GM18520 (cell line): Measurements from ENCODE around the gene RFX7.
"Not testable (repeated sequence)": the region's sequence is repeated elsewhere in the genome, so short reads cannot be mapped to it uniquely, and the experiment has no call there.

Experiments
- ATAC-seq: cut with Tn5 transposase; IDR thresholded peaks from one replicate; pipeline ENCODE4 v1.9.1; 2021; ENCODE audit not compliant: unreplicated experiment

RFX7 gene

GRCh38 chr15:56243163-56244037, at the start of gene RFX7:
TSS of gene RFX7 (minus strand) at chr15:56243879. CDS start at chr15:56243285, 594 bp downstream.
- peak; percentile 40 for ATAC-seq

DNA sequence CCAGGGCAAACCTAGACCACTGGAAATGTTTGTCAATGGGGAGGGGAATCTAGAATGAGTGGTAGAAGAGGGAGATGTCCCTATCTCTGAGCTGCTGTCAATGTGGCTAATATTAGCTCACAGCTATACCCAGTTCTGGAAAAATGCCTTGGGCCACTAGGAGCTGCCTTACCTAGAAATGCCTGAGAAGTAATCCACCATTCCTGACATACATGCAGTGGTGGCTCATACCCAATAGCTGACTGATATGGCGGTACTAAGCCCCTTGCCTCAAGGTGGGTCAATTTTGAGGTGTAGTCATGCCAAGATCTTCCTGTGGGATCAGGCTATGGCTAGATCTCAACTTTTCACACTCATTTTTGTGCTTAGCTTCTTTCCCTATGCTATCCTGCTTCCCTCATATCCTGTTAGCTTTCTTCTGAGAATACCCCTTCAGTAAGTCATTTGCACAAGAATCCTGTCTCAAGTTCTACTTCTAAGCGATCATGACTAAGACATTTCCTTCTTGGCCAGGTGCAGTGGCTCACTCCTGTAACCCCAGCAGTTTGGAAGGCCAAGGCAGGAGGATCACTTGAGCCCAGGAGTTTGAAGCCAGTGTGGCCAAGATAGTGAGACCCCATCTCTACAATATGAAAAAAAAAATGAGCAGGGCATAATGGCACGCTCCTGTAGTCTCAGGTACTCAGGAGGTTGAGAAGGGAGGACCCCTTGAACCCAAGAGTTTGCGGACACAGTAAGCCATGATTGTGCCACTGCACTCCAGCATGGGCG, 49.1 kb upstream of the RFX7 start:
- ATAC-seq: no peak

DNA sequence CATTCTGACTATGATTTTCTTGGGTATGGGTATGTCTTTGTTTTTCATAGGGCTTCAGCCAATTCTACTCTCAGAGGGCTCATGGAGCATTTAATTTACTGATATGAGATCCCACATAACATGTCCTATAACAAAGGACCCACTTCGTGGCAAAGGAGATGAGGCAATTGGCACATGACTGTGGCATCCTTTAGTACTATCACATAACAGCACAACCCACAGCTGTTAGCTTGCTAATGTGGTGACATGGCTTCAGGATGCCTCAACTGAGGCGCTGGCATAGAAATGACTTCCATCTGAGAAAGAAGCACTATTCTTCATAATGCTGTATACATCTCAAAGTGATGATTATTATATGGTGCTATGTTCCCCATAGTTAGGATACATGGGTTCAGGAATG, 48.1 kb upstream of the RFX7 start:
- no peak for ATAC-seq

- no peak for ATAC-seq
Observed at GRCh38 chr15:56286213-56286612, 42.5 kb upstream of the RFX7 start.

GRCh38 chr15:56281145-56281544, 37.5 kb upstream of the RFX7 start:
- ATAC-seq: no peak

GRCh38 chr15:56273724-56274123, 30.0 kb upstream of the RFX7 start:
- no peak for ATAC-seq

DNA sequence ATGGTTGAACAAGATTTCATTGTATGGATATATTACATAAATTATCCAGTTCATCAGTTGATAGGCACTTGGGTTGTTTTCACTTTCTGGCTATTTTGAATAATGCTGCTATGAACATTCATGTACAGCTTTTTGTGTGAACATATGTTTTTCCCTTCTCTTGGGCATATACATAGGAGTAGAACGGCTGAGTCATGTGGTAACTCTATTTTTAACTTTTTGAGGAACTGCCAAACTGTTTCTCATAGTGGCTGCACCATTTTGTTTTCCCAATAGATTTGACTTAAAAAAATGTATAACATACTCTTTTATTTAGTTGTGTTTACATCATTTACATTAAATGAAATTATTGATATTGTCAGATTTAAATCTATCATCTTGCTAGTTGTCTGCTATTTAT, 28.8 kb upstream of the RFX7 start:
- ATAC-seq: no peak

DNA sequence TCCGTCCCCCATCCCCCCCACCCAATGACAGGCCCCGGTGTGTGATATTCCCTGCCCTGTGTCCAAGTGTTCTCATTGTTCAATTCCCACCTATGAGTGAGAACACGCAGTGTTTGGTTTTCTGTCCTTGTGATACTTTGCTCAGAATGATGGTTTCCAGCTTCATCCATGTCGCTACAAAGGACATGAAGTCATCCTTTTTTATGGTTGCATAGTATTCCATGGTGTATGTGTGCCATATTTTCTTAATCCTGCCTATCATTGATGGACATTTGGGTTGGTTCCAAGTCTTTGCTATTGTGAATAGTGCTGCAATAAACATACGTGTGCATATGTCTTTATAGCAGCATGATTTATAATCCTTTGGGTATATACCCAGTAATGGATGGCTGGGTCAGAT, 22.8 kb upstream of the RFX7 start:
- ATAC-seq: not testable (repeated sequence)

GRCh38 chr15:56261854-56262509, 18.3 kb upstream of the RFX7 start:
- no peak for ATAC-seq

- ATAC-seq: not testable (repeated sequence)
Observed at GRCh38 chr15:56257306-56257705, 13.6 kb upstream of the RFX7 start.

- ATAC-seq: no peak
Observed at GRCh38 chr15:56254265-56254664, 10.6 kb upstream of the RFX7 start.

- ATAC-seq: no peak
Observed at GRCh38 chr15:56252386-56252785, 8.7 kb upstream of the RFX7 start.

- no peak for ATAC-seq
Observed at GRCh38 chr15:56251315-56252095, 7.8 kb upstream of the RFX7 start.

DNA sequence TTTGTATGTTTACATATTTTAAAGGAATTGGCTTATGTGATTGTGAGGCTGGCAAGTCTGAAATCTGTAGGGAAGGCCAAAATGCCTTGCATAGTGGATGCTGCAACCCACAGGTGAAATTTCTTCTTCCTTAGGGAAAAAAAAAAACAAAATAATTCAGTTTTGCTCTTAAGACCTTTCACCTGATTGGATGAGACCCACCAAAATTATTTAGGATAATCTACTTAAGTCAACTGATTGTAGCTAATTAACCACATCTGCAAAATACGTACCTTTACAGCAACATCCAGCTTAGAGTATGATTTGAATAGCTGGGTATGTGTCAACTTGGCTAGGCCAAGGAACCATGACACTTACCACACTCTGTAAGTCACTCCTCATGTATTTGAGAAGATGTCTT, 6.9 kb upstream of the RFX7 start:
- no peak for ATAC-seq

- no peak for ATAC-seq
Observed at GRCh38 chr15:56249092-56249491, 5.4 kb upstream of the RFX7 start.

GRCh38 chr15:56248311-56248992, 4.8 kb upstream of the RFX7 start:
- ATAC-seq: no peak

- ATAC-seq: no peak
Observed at GRCh38 chr15:56247266-56247665, 3.6 kb upstream of the RFX7 start.

GRCh38 chr15:56245871-56246814, 2.5 kb upstream of the RFX7 start:
- ATAC-seq: peak; percentile 54
